Choroid plexus epithelial cell (primary cell): Measurements from ENCODE around the gene STKLD1.

Source experiments
- DNase-seq: peaks from one replicate; pipeline ENCODE4 v3.0.0-alpha.2; 2010; ENCODE audit warnings: low read depth
- H3K4me3 ChIP-seq: 2 replicates; pipeline ENCODE4 v1.5.1; 2011; ENCODE audit warnings: low read depth, mild to moderate bottlenecking, control low read depth, low read length, moderate library complexity
- CTCF ChIP-seq: conservative IDR thresholded peaks from 2 replicates; pipeline ENCODE4 v1.5.1; 2011; ENCODE audit warnings: low read depth, mild to moderate bottlenecking, control low read depth, inconsistent platforms, low read length, moderate library complexity

STKLD1 gene

DNA sequence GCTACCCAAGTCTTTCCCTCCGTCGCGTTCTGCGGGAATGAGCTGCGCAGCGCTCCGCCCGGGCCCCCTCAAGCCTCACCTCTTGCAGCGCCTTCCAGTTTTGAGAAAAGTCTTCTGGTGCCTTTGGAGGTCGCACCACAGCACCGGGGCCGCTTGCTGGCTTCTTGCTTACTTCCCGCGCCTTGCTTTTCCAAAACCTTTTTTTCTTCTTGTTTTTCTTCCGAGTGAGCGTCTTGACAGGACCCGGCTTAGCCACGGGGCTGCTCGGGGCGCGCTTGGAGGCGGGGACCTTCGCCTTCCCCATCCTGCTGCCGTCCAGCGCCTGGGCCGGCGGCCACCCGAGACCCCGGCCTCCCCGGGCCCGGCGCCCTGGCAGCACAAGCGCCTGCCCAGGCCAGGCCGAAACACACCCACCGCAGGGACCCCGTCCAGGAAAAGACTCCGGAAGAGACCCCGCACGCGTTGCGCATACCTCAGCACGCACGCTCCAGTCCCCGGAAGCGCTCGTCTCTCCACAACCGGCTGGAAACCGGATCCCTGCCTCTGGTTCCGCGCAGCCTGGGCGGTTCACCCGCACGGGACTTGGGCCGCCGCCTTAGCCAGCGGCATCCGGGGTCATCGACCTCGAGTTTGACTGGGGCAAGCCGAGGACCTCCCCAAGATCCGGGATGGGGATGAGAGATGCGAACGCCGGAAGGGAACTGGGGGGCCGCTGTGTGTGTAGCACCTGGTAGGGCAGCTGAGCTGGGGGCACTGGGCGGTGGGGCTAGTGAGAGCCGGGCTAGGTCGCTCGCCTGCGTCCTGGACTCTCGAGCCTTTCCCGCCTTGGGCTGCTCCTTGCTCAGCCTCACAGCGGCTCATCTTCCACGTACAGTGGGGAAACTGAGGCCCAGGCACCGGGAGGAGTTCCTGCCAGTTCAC is 41.6 kb downstream of the STKLD1 start, which contains the start of gene REXO4:
TSS of gene REXO4 (minus strand) at position 470 of the 921 bp plus-strand sequence. CDS start at position 304, 166 bp downstream.
- peak; percentile 88 for DNase-seq
- no peak for TF ChIP-seq CTCF
- peak within 1 kb of the TSS; percentile 79 for H3K4me3 ChIP-seq

- no peak for DNase-seq
- no peak overlapping the region for H3K4me3 ChIP-seq
- no peak for TF ChIP-seq CTCF
Observed at GRCh38 chr9:133419005-133419404, 42.8 kb downstream of the STKLD1 start.

DNA sequence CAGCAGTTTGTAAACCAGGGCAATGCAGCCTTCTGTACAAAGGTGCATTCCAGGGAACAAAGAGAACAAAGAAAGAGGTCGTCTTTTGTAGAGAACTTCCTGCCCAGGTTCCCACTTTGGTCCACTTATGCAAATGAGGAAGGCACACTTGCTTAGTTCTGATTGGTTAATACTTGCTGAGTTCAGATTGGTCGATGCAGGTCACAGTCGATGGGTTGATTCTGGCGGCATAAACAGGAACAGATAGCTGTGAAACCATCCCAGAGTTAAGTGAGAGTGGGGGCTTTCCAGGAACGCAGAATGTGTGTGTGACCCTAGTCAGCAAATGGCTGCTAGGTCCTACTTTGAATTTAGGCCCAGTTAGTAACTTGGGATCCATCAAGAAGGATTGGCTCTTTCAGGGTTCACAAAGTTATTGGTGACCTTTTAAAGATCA is 44.2 kb downstream of the STKLD1 start:
- no peak for DNase-seq
- TF ChIP-seq CTCF, result no peak
- no peak overlapping the region for H3K4me3 ChIP-seq

- peak; percentile 21 for DNase-seq
- no peak within 1 kb of the TSS for H3K4me3 ChIP-seq
- peak; percentile 31 for TF ChIP-seq CTCF
Observed at GRCh38 chr9:133421615-133422542, 45.7 kb downstream of the STKLD1 start, which contains the start of gene ADAMTS13. TSS of gene ADAMTS13 (plus strand) at chr9:133422367. CDS start at chr9:133422444, 77 bp downstream.

GRCh38 chr9:133423216-133423615 is 47.0 kb downstream of the STKLD1 start:
- H3K4me3 ChIP-seq, result no peak overlapping the region
- no peak for TF ChIP-seq CTCF
- DNase-seq, result peak; percentile 36

DNA sequence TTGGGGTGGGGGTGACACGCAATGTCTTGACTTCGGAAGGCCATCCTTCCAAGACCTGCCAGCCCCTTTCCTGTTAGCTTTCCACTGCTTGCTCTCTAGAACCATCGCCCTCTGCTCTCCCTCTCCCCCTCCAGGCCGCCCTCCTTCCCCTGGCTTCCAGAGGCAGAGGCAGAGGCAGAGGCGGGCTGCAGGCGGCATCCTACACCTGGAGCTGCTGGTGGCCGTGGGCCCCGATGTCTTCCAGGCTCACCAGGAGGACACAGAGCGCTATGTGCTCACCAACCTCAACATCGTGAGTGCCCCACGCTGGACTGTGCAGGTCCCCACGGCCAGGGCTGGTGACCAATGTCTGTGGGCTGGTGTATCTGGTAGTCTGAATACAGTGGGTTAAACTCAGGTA is 48.0 kb downstream of the STKLD1 start:
- DNase-seq, result no peak
- H3K4me3 ChIP-seq, result no peak overlapping the region
- TF ChIP-seq CTCF, result no peak
